GM23338 (cell line): ENCODE data around the gene PTPRB. TPM values are rescaled to one million over a fixed set of nuclear protein-coding genes. Genes with fewer than 3 reads are reported as not detected.

ENCODE experiments used
- ATAC-seq: fragments of 200-7000 bp; cut with Tn5 transposase; 3 replicates; pipeline ENCODE4 v1.9.1; 2020
- DNase-seq: peaks from one replicate; pipeline ENCODE4 v3.0.0-alpha.2; 2015; ENCODE audit warnings: low spot score
- H2AFZ ChIP-seq: fragments of 200-600 bp; sonication (generic); 2 replicates; pipeline ENCODE4 v1.8.0; 2016; ENCODE audit warnings: antibody characterized with exemption, mild to moderate bottlenecking, moderate library complexity
- H3F3A ChIP-seq: fragments of 200-600 bp; sonication (generic); replicated peaks from 2 replicates; pipeline ENCODE4 v1.8.0; 2017; ENCODE audit warnings: antibody characterized with exemption, mixed run types, low read depth
- H3K27ac ChIP-seq: fragments of 200-600 bp; sonication (generic); 2 replicates; pipeline ENCODE4 v1.6.1; 2016; ENCODE audit warnings: low read depth
- H3K27me3 ChIP-seq: fragments of 200-600 bp; sonication (generic); 2 replicates; pipeline ENCODE4 v1.8.0; 2016; ENCODE audit warnings: mild to moderate bottlenecking, mixed run types, moderate library complexity; ENCODE audit not compliant: insufficient read depth
- H3K36me3 ChIP-seq: fragments of 200-600 bp; sonication (generic); 2 replicates; pipeline ENCODE4 v1.8.0; 2016; ENCODE audit warnings: mild to moderate bottlenecking; ENCODE audit not compliant: insufficient read depth
- H3K4me1 ChIP-seq: fragments of 200-600 bp; sonication (generic); 2 replicates; pipeline ENCODE4 v1.8.0; 2016; ENCODE audit warnings: mild to moderate bottlenecking, moderate library complexity; ENCODE audit not compliant: insufficient read depth
- H3K4me2 ChIP-seq: fragments of 200-600 bp; sonication (generic); 2 replicates; pipeline ENCODE4 v1.7.1; 2017; ENCODE audit warnings: mixed run types
- H3K4me3 ChIP-seq: fragments of 200-600 bp; sonication (generic); 2 replicates; pipeline ENCODE4 v1.6.1; 2016; ENCODE audit warnings: mixed run types
- H3K79me2 ChIP-seq: fragments of 200-600 bp; sonication (generic); replicated peaks from 2 replicates; pipeline ENCODE4 v1.8.0; 2017; ENCODE audit warnings: mild to moderate bottlenecking; ENCODE audit not compliant: insufficient read depth
- H3K9me2 ChIP-seq: fragments of 200-600 bp; sonication (generic); 2 replicates; pipeline ENCODE4 v1.8.0; 2017; ENCODE audit not compliant: insufficient read depth
- H4K20me1 ChIP-seq: fragments of 200-600 bp; sonication (generic); replicated peaks from 2 replicates; pipeline ENCODE4 v1.8.0; 2017; ENCODE audit warnings: mild to moderate bottlenecking; ENCODE audit not compliant: insufficient read depth
- H3K27ac Mint-ChIP-seq: 2 replicates; pipeline ENCODE4 v1.8.0; 2020; ENCODE audit warnings: inconsistent platforms, mild to moderate bottlenecking, moderate library complexity, mixed read lengths
- H3K27me3 Mint-ChIP-seq: 3 replicates; pipeline ENCODE4 v1.8.0; 2022; ENCODE audit warnings: low read depth, mild to moderate bottlenecking, moderate library complexity, mixed read lengths, inconsistent platforms; ENCODE audit not compliant: insufficient read depth, poor library complexity
- H3K36me3 Mint-ChIP-seq: 3 replicates; pipeline ENCODE4 v1.8.0; 2021; ENCODE audit warnings: low read depth, mild to moderate bottlenecking, inconsistent platforms, moderate library complexity, mixed read lengths
- H3K4me1 Mint-ChIP-seq: 3 replicates; pipeline ENCODE4 v1.8.0; 2020; ENCODE audit warnings: mild to moderate bottlenecking, inconsistent platforms, mixed read lengths
- H3K4me3 Mint-ChIP-seq: 3 replicates; pipeline ENCODE4 v1.8.0; 2021; ENCODE audit warnings: moderate library complexity, mild to moderate bottlenecking, inconsistent platforms, mixed read lengths
- H3K9me3 Mint-ChIP-seq: 3 replicates; pipeline ENCODE4 v1.8.0; 2020; ENCODE audit warnings: moderate library complexity, mild to moderate bottlenecking, inconsistent platforms, mixed read lengths
- CREB1 ChIP-seq: fragments of 250-450 bp; sonication (Bioruptor Pico); IDR thresholded peaks from 2 replicates; pipeline ENCODE4 v1.5.0; 2020; ENCODE audit warnings: low read depth, mild to moderate bottlenecking, moderate library complexity
- EZH2 ChIP-seq: fragments of 200-600 bp; sonication (generic); IDR thresholded peaks from one replicate; pipeline ENCODE4 v1.8.0; 2017; ENCODE audit warnings: antibody characterized with exemption, mild to moderate bottlenecking, low read depth; ENCODE audit not compliant: unreplicated experiment
- EZH2phosphoT487 ChIP-seq: fragments of 200-600 bp; sonication (generic); IDR thresholded peaks from one replicate; pipeline ENCODE4 v1.8.1; 2018; ENCODE audit warnings: antibody characterized with exemption; ENCODE audit not compliant: unreplicated experiment
- JUNB ChIP-seq: IDR thresholded peaks from one replicate; pipeline ENCODE4 v1.6.1; 2016; ENCODE audit warnings: antibody characterized with exemption; ENCODE audit not compliant: unreplicated experiment
- NANOG ChIP-seq: IDR thresholded peaks from 2 replicates; pipeline ENCODE4 v1.6.1; 2016; ENCODE audit warnings: antibody characterized with exemption, borderline replicate concordance
- POLR2AphosphoS5 ChIP-seq: IDR thresholded peaks from 2 replicates; pipeline ENCODE4 v1.6.1; 2016; ENCODE audit warnings: antibody characterized with exemption, low read depth
- STAT1 ChIP-seq: IDR thresholded peaks from one replicate; pipeline ENCODE4 v1.6.1; 2016; ENCODE audit warnings: antibody characterized with exemption; ENCODE audit not compliant: unreplicated experiment
- ZNF114 ChIP-seq: fragments of 250-450 bp; sonication (Bioruptor Pico); IDR thresholded peaks from 2 replicates; pipeline ENCODE4 v1.5.0; 2020; ENCODE audit warnings: mild to moderate bottlenecking, moderate library complexity
- ZNF331 ChIP-seq: fragments of 250-450 bp; sonication (Bioruptor Pico); IDR thresholded peaks from 2 replicates; pipeline ENCODE4 v1.5.0; 2020; ENCODE audit warnings: low read depth, mild to moderate bottlenecking, moderate library complexity
- polyA plus RNA-seq: library from polyadenylated mRNA; unstranded; fragments of >200 nt; fragmentation: Nextera tagmentation; extraction: Ambion mirVana; gene quantifications from 2 replicates; pipeline ENCODE4 v1.2.1, GENCODE V29; 2016
- total RNA-seq: library from RNA; depleted of rRNA; stranded (reverse); fragments of >200 nt; shearing (Covaris generic); gene quantifications from 2 replicates; pipeline ENCODE4 v1.2.3, GENCODE V29; 2014
- TF ChIP-seq, protein P1 (sequence below): IDR thresholded peaks from one replicate; pipeline ENCODE4 v1.6.1; 2018; ENCODE audit warnings: antibody characterized with exemption; ENCODE audit not compliant: unreplicated experiment
- TF ChIP-seq, protein P2 (sequence below): IDR thresholded peaks from 2 replicates; pipeline ENCODE4 v1.6.1; 2016; ENCODE audit warnings: antibody characterized with exemption
- TF ChIP-seq, protein P3 (sequence below): fragments of 250-450 bp; sonication (Bioruptor Pico); IDR thresholded peaks from 2 replicates; pipeline ENCODE4 v1.5.0; 2020; ENCODE audit warnings: mild to moderate bottlenecking, moderate library complexity
- TF ChIP-seq, protein P4 (sequence below), 2 experiments: fragments of 200-600 bp in 1 of 2; sonication (generic) in 1 of 2; conservative IDR thresholded peaks; 2 replicates each; pipeline versions ENCODE4 v1.5.1 to v1.6.1; 2016 to 2017; ENCODE audit warnings: antibody characterized with exemption in 2 of 2, low read depth in 2 of 2, mild to moderate bottlenecking in 2 of 2, moderate library complexity in 1 of 2

The PTPRB gene
- total and polyA plus RNA-seq, 2 experiments from 2014 or later = 0.13 to 1.7 TPM

DNA sequence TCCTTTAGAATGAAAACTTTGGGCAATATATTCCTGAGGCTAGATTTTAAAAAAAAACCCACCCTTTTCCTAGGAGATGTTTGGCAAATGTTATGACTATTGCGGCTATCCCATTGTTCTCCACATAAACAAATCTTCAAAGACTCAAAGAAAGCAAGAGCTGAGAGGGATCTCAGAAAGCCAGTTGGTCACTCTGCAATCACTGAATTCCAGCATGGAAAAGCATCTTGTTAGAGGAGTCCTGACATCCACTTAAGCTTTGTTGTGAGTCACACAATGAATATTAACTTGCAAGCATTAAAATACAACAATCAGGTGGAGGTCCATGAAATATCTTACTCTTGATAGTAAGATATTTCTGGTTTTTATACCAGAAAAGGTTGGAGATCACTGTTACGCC, 11.0 kb upstream of the PTPRB start:
- Histone ChIP-seq H3K4me1 (peaks cover 6% of the 10 kb centered on the region), H3K79me2 (no peaks in the 10 kb centered on the region), H3F3A (no peaks in the 10 kb centered on the region), H2AFZ (0 out of 2 replicates have a peak overlapping the region, but pooled peaks have one; percentile 56), H3K27me3 (no peaks in the 10 kb centered on the region), H4K20me1 (no peaks in the 10 kb centered on the region), H3K4me2 (no peak overlapping the region), H3K36me3 (no peaks in the 10 kb centered on the region), H3K27ac (no peak overlapping the region), H3K9me2 (no peaks in the 10 kb centered on the region), H3K4me3 (no peak overlapping the region)
- Mint-ChIP-seq H3K36me3 (no peaks in the 10 kb centered on the region), H3K27ac (no peak overlapping the region), H3K4me3 (no peak overlapping the region), H3K4me1 (peaks cover 15% of the 10 kb centered on the region), H3K9me3 (no peaks in the 10 kb centered on the region), H3K27me3 (no peaks in the 10 kb centered on the region)
- no peak for ATAC-seq
- no peak for TF ChIP-seq ZNF331 (CRISPR knock-in tag)
- no peak for TF ChIP-seq ZNF114 (CRISPR knock-in tag)
- TF ChIP-seq, protein P1, sequence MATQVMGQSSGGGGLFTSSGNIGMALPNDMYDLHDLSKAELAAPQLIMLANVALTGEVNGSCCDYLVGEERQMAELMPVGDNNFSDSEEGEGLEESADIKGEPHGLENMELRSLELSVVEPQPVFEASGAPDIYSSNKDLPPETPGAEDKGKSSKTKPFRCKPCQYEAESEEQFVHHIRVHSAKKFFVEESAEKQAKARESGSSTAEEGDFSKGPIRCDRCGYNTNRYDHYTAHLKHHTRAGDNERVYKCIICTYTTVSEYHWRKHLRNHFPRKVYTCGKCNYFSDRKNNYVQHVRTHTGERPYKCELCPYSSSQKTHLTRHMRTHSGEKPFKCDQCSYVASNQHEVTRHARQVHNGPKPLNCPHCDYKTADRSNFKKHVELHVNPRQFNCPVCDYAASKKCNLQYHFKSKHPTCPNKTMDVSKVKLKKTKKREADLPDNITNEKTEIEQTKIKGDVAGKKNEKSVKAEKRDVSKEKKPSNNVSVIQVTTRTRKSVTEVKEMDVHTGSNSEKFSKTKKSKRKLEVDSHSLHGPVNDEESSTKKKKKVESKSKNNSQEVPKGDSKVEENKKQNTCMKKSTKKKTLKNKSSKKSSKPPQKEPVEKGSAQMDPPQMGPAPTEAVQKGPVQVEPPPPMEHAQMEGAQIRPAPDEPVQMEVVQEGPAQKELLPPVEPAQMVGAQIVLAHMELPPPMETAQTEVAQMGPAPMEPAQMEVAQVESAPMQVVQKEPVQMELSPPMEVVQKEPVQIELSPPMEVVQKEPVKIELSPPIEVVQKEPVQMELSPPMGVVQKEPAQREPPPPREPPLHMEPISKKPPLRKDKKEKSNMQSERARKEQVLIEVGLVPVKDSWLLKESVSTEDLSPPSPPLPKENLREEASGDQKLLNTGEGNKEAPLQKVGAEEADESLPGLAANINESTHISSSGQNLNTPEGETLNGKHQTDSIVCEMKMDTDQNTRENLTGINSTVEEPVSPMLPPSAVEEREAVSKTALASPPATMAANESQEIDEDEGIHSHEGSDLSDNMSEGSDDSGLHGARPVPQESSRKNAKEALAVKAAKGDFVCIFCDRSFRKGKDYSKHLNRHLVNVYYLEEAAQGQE = no peak
- no peak for TF ChIP-seq CREB1 (CRISPR knock-in tag)
- TF ChIP-seq NANOG = no peak
- TF ChIP-seq, protein P2, sequence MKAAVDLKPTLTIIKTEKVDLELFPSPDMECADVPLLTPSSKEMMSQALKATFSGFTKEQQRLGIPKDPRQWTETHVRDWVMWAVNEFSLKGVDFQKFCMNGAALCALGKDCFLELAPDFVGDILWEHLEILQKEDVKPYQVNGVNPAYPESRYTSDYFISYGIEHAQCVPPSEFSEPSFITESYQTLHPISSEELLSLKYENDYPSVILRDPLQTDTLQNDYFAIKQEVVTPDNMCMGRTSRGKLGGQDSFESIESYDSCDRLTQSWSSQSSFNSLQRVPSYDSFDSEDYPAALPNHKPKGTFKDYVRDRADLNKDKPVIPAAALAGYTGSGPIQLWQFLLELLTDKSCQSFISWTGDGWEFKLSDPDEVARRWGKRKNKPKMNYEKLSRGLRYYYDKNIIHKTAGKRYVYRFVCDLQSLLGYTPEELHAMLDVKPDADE = no peak
- no peak for TF ChIP-seq STAT1
- TF ChIP-seq EZH2phosphoT487 = no peak
- TF ChIP-seq EZH2 = no peak
- TF ChIP-seq, protein P3, sequence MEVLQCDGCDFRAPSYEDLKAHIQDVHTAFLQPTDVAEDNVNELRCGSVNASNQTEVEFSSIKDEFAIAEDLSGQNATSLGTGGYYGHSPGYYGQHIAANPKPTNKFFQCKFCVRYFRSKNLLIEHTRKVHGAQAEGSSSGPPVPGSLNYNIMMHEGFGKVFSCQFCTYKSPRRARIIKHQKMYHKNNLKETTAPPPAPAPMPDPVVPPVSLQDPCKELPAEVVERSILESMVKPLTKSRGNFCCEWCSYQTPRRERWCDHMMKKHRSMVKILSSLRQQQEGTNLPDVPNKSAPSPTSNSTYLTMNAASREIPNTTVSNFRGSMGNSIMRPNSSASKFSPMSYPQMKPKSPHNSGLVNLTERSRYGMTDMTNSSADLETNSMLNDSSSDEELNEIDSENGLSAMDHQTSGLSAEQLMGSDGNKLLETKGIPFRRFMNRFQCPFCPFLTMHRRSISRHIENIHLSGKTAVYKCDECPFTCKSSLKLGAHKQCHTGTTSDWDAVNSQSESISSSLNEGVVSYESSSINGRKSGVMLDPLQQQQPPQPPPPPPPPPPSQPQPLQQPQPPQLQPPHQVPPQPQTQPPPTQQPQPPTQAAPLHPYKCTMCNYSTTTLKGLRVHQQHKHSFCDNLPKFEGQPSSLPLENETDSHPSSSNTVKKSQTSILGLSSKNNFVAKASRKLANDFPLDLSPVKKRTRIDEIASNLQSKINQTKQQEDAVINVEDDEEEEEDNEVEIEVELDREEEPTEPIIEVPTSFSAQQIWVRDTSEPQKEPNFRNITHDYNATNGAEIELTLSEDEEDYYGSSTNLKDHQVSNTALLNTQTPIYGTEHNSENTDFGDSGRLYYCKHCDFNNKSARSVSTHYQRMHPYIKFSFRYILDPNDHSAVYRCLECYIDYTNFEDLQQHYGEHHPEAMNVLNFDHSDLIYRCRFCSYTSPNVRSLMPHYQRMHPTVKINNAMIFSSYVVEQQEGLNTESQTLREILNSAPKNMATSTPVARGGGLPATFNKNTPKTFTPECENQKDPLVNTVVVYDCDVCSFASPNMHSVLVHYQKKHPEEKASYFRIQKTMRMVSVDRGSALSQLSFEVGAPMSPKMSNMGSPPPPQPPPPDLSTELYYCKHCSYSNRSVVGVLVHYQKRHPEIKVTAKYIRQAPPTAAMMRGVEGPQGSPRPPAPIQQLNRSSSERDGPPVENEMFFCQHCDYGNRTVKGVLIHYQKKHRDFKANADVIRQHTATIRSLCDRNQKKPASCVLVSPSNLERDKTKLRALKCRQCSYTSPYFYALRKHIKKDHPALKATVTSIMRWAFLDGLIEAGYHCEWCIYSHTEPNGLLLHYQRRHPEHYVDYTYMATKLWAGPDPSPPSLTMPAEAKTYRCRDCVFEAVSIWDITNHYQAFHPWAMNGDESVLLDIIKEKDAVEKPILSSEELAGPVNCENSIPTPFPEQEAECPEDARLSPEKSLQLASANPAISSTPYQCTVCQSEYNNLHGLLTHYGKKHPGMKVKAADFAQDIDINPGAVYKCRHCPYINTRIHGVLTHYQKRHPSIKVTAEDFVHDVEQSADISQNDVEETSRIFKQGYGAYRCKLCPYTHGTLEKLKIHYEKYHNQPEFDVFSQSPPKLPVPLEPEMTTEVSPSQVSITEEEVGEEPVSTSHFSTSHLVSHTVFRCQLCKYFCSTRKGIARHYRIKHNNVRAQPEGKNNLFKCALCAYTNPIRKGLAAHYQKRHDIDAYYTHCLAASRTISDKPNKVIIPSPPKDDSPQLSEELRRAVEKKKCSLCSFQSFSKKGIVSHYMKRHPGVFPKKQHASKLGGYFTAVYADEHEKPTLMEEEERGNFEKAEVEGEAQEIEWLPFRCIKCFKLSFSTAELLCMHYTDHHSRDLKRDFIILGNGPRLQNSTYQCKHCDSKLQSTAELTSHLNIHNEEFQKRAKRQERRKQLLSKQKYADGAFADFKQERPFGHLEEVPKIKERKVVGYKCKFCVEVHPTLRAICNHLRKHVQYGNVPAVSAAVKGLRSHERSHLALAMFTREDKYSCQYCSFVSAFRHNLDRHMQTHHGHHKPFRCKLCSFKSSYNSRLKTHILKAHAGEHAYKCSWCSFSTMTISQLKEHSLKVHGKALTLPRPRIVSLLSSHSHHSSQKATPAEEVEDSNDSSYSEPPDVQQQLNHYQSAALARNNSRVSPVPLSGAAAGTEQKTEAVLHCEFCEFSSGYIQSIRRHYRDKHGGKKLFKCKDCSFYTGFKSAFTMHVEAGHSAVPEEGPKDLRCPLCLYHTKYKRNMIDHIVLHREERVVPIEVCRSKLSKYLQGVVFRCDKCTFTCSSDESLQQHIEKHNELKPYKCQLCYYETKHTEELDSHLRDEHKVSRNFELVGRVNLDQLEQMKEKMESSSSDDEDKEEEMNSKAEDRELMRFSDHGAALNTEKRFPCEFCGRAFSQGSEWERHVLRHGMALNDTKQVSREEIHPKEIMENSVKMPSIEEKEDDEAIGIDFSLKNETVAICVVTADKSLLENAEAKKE (CRISPR knock-in tag) = no peak
- TF ChIP-seq, protein P4, sequence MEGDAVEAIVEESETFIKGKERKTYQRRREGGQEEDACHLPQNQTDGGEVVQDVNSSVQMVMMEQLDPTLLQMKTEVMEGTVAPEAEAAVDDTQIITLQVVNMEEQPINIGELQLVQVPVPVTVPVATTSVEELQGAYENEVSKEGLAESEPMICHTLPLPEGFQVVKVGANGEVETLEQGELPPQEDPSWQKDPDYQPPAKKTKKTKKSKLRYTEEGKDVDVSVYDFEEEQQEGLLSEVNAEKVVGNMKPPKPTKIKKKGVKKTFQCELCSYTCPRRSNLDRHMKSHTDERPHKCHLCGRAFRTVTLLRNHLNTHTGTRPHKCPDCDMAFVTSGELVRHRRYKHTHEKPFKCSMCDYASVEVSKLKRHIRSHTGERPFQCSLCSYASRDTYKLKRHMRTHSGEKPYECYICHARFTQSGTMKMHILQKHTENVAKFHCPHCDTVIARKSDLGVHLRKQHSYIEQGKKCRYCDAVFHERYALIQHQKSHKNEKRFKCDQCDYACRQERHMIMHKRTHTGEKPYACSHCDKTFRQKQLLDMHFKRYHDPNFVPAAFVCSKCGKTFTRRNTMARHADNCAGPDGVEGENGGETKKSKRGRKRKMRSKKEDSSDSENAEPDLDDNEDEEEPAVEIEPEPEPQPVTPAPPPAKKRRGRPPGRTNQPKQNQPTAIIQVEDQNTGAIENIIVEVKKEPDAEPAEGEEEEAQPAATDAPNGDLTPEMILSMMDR (conservative IDR thresholded peaks at IDR 0.05; ENCODE audit: low read depth in 2 of 2) = no peak
- no peak for TF ChIP-seq JUNB
- no peak for TF ChIP-seq POLR2AphosphoS5
- DNase-seq = no peak
